ENCODE data around the gene FHDC1.

DNA sequence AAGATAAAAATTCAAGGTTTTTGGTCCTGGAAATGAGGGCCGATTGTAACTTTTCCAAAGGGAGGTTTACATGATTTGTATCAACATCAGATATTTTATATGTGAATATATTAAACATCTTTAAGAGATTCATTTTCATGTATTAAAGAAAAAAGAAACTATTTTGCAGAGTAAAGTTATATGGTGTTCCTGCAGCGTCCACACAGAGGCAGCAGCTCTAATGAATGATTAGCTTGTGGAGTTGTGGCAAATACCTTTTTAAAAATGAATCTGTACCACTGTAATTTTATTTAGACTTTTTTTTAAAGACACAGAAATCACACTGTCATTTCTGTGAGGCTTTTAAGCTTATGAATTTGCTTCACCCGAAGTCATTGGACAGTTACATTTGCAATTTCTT, 25.6 kb upstream of the FHDC1 start:
- TF ChIP-seq POLR2A (IDR thresholded peaks at IDR 0.05): no peak
- TF ChIP-seq, protein P1, sequence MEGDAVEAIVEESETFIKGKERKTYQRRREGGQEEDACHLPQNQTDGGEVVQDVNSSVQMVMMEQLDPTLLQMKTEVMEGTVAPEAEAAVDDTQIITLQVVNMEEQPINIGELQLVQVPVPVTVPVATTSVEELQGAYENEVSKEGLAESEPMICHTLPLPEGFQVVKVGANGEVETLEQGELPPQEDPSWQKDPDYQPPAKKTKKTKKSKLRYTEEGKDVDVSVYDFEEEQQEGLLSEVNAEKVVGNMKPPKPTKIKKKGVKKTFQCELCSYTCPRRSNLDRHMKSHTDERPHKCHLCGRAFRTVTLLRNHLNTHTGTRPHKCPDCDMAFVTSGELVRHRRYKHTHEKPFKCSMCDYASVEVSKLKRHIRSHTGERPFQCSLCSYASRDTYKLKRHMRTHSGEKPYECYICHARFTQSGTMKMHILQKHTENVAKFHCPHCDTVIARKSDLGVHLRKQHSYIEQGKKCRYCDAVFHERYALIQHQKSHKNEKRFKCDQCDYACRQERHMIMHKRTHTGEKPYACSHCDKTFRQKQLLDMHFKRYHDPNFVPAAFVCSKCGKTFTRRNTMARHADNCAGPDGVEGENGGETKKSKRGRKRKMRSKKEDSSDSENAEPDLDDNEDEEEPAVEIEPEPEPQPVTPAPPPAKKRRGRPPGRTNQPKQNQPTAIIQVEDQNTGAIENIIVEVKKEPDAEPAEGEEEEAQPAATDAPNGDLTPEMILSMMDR (IDR thresholded peaks at IDR 0.05): no peak
